Large intestine (tissue), 3 donors: ENCODE measurements around the gene KSR1. TPM values are rescaled to one million over a fixed set of nuclear protein-coding genes. Genes with fewer than 3 reads are reported as not detected.

ENCODE experiments used
- DNase-seq, 2 donors: peaks; one replicate each; pipeline versions ENCODE4 v3.0.0 to v3.0.0-alpha.2; 2013
- H3K27ac ChIP-seq: one replicate; pipeline ENCODE4 v1.5.1; 2013; ENCODE audit warnings: low read length
- H3K27me3 ChIP-seq: 2 replicates; pipeline ENCODE4 v1.6.1; 2013; ENCODE audit warnings: low read length; ENCODE audit not compliant: control insufficient read depth, insufficient read depth
- H3K36me3 ChIP-seq: 2 replicates; pipeline ENCODE4 v1.6.1; 2013; ENCODE audit warnings: low read length; ENCODE audit not compliant: control insufficient read depth, insufficient read depth
- H3K4me1 ChIP-seq: one replicate; pipeline ENCODE4 v1.6.1; 2013; ENCODE audit warnings: low read length; ENCODE audit not compliant: control insufficient read depth, insufficient read depth
- H3K4me3 ChIP-seq: one replicate; pipeline ENCODE4 v1.5.1; 2013; ENCODE audit warnings: low read length
- H3K9me3 ChIP-seq: one replicate; pipeline ENCODE4 v1.6.1; 2013; ENCODE audit warnings: mild to moderate bottlenecking, low read depth, low read length, moderate library complexity; ENCODE audit not compliant: control insufficient read depth
- WGBS: methylation state at CpG from one replicate; pipeline ENCODE4 v1.1.5; 2013; ENCODE audit warnings: low lambda C conversion rate; ENCODE audit not compliant: insufficient coverage; 5-methylcytosine and 5-hydroxymethylcytosine counted together
- polyA plus RNA-seq: library from polyadenylated mRNA; unstranded; fragments of 120-200 nt; gene quantifications from one replicate; pipeline ENCODE4 v1.2.1, GENCODE V29; 2013

KSR1 gene
- polyA plus RNA-seq, 1 donor = 65.0 TPM

DNA sequence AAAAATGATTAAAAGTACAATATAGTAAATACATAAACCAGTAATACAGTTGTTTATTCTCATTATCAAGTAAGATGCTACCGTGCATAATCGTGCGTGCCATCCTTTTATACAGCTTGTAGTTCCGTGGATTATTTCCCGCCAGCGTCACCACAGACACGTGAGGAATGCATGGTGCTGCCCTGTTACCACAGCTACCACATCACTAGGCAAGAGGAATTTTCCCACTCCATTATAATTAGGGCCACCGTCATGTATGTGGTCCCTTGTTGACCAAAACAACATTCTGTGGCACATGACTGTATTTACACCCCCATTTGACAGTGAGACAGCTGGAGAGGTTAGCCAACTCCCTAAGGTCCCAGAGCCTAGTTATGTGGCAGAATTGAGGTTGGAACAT, 144.2 kb downstream of the KSR1 start:
- 100% methylated on average over 2 of the region's 8 CpGs for WGBS

GRCh38 chr17:27601069-27601974, 145.1 kb downstream of the KSR1 start:
- peak; percentile 58 to 66 for DNase-seq
- no CpG with 5 or more reads among the region's 11 CpGs for WGBS
- H3K27ac ChIP-seq = no peak overlapping the region
- H3K27me3 ChIP-seq = no peaks in the 10 kb centered on the region
- no peaks in the 10 kb centered on the region for H3K4me1 ChIP-seq
- no peaks in the 10 kb centered on the region for H3K9me3 ChIP-seq
- H3K4me3 ChIP-seq = no peak overlapping the region
- peaks cover 72% of the 10 kb centered on the region for H3K36me3 ChIP-seq

More for the DNA sequence above, 144.2 kb downstream of the KSR1 start:
- H3K4me3 ChIP-seq = no peak overlapping the region
- no peaks in the 10 kb centered on the region for H3K9me3 ChIP-seq
- no peaks in the 10 kb centered on the region for H3K4me1 ChIP-seq
- no peak overlapping the region for H3K27ac ChIP-seq
- H3K36me3 ChIP-seq = peaks cover 69% of the 10 kb centered on the region
- H3K27me3 ChIP-seq = no peaks in the 10 kb centered on the region
- DNase-seq = no peak

- peaks cover 68% of the 10 kb centered on the region for H3K36me3 ChIP-seq
- H3K4me1 ChIP-seq = no peaks in the 10 kb centered on the region
- H3K9me3 ChIP-seq = no peaks in the 10 kb centered on the region
- no peak overlapping the region for H3K4me3 ChIP-seq
- H3K27me3 ChIP-seq = no peaks in the 10 kb centered on the region
- WGBS = no CpG with 5 or more reads among the region's 2 CpGs
- no peak for DNase-seq
- no peak overlapping the region for H3K27ac ChIP-seq
Observed at GRCh38 chr17:27601975-27602302, 145.7 kb downstream of the KSR1 start.

- H3K36me3 ChIP-seq = peaks cover 65% of the 10 kb centered on the region
- H3K9me3 ChIP-seq = no peaks in the 10 kb centered on the region
- no peaks in the 10 kb centered on the region for H3K27me3 ChIP-seq
- no peak overlapping the region for H3K27ac ChIP-seq
- whole genome bisulfite sequencing = no CpG with 5 or more reads among the region's 15 CpGs
- no peak overlapping the region for H3K4me3 ChIP-seq
- DNase-seq = peak; percentile 49 to 62
- no peaks in the 10 kb centered on the region for H3K4me1 ChIP-seq
Observed at GRCh38 chr17:27602721-27603420, 146.6 kb downstream of the KSR1 start.

DNA sequence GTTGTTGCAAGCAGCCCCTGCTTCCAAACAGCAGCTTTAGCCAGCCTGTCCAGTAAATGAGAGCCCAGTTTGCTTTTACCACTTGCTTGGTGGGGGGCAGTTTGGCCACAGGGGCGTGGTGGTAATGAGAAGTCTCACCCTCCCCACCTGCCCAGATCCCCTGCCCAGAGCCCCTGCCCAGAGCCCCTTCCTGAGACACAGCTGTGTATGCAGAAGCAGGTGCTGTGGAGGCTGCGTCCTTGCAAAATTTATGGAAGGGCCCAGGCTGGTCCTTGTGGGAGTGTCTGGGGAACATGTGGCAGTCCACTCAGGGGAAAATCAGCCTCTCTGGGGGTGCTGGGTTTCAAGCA, 147.1 kb downstream of the KSR1 start:
- WGBS = no CpG with 5 or more reads among the region's 2 CpGs
- H3K4me3 ChIP-seq = no peak overlapping the region
- DNase-seq = no peak
- H3K4me1 ChIP-seq = no peaks in the 10 kb centered on the region
- peaks cover 66% of the 10 kb centered on the region for H3K36me3 ChIP-seq
- no peak overlapping the region for H3K27ac ChIP-seq
- no peaks in the 10 kb centered on the region for H3K9me3 ChIP-seq
- no peaks in the 10 kb centered on the region for H3K27me3 ChIP-seq

DNA sequence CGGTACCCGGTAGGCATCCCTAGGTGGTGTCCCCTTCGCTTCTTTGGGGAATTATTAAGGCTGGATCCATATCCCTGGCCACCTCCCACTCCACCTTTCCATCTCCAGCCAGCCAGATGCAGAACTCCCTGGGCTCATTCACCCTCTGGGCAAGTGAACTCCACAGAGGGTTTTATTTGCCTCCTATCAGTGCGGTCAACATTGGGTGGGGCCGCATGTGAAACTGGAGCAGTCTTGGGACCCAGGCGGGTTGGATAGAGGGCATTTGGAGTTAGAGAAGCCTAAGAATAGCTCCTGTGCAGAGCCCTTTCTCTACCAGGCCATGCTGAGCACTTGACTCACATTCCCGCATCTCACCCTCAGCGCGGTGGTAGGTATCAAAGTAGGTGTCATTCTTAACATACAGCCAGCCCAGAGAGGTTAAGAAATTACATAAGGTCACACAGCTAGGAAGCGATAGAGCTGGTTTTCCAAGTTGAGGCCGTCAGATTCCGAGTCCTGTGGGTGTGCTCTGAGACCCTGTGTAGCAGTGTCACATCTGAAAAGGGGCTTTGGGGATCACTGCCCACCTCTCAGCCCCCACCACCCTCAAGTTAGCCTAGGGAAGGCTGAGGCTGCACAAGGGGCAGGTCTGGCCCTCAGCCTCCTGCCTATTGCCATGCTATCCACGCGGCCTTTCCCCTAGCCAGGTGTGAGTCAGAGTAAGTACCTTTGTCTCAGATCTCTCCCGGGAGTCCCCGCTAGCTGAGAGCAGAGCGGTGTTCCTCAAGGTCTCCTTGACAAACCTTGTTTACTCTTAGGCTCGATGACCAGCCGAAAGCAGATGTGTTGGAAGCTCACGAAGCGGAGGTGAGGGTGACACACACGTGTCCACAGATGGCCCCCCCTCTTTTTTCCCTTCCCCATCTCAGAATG, 147.9 kb downstream of the KSR1 start:
- WGBS = 100% methylated on average over 1 of the region's 22 CpGs
- Histone ChIP-seq H3K27me3 (no peaks in the 10 kb centered on the region), H3K27ac (no peak overlapping the region), H3K4me3 (no peak overlapping the region), H3K4me1 (no peaks in the 10 kb centered on the region), H3K36me3 (peaks cover 68% of the 10 kb centered on the region), H3K9me3 (no peaks in the 10 kb centered on the region)
- no peak for DNase-seq

DNA sequence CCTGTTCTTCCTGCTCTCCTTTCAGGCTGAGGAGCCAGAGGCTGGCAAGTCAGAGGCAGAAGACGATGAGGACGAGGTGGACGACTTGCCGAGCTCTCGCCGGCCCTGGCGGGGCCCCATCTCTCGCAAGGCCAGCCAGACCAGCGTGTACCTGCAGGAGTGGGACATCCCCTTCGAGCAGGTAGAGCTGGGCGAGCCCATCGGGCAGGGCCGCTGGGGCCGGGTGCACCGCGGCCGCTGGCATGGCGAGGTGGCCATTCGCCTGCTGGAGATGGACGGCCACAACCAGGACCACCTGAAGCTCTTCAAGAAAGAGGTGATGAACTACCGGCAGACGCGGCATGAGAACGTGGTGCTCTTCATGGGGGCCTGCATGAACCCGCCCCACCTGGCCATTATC, 149.2 kb downstream of the KSR1 start:
- peaks cover 81% of the 10 kb centered on the region for H3K36me3 ChIP-seq
- no peak for DNase-seq
- H3K9me3 ChIP-seq = no peaks in the 10 kb centered on the region
- H3K4me1 ChIP-seq = no peaks in the 10 kb centered on the region
- H3K27ac ChIP-seq = no peak overlapping the region
- H3K27me3 ChIP-seq = no peaks in the 10 kb centered on the region
- 100% methylated on average over 1 of the region's 25 CpGs for WGBS
- no peak overlapping the region for H3K4me3 ChIP-seq

- H3K36me3 ChIP-seq = peaks cover 81% of the 10 kb centered on the region
- no peaks in the 10 kb centered on the region for H3K4me1 ChIP-seq
- no peak overlapping the region for H3K4me3 ChIP-seq
- no peaks in the 10 kb centered on the region for H3K27me3 ChIP-seq
- DNase-seq = no peak
- WGBS = 80% methylated on average over 1 of the region's 16 CpGs
- no peak overlapping the region for H3K27ac ChIP-seq
- H3K9me3 ChIP-seq = no peaks in the 10 kb centered on the region
Observed at GRCh38 chr17:27607521-27608091, 151.4 kb downstream of the KSR1 start.

GRCh38 chr17:27608328-27609230, 152.3 kb downstream of the KSR1 start:
- H3K27me3 ChIP-seq = no peaks in the 10 kb centered on the region
- H3K27ac ChIP-seq = no peak overlapping the region
- DNase-seq = no peak
- no peaks in the 10 kb centered on the region for H3K9me3 ChIP-seq
- 100% methylated on average over 1 of the region's 11 CpGs for WGBS
- peaks cover 89% of the 10 kb centered on the region for H3K36me3 ChIP-seq
- H3K4me1 ChIP-seq = no peaks in the 10 kb centered on the region
- H3K4me3 ChIP-seq = no peak overlapping the region
